ENCODE results near the gene ZFR2.

DNA sequence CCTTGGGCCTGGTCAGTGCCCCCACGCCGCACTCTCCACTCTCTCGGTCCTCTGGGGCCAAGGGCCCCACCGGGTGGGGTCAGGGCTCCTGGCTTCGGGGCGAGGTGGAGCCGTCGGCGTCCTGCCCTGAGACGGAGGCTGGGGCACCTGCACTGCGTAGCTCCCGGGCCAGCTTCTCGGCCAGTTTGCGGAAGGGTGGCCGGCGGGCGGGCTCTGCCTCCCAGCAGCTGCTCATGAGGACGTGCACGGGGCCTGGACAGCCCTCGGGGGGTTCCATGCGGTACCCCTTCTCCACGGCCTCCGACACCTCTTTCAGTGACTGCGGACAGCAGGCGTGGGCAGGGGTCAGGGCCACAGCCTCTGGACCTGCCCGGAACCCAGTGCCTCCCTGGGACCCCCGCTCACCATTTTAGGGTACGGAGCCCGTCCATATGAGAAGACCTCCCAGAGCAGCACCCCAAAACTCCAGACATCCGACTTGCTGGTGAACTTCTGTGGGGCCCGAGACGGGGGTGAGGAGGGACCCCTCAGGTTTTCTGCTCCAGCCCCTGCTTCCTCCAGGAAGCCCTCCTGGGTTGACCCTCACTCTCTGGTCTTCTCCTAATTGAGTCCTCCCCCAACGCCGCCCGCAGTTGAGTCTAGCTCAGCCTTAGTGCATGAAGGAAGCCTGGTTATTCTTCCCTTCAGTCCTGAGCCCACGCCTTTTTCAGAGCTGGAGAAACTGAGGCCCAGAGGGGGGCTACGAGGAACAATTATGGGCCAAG, 90.6 kb downstream of the ZFR2 start:
- no peak for TF ChIP-seq CTCF (IDR thresholded peaks at IDR 0.05; ENCODE audit: low read depth, low read length, poor library complexity, severe bottlenecking)
- no peak for TF ChIP-seq EZH2phosphoT487 (IDR thresholded peaks at IDR 0.05; ENCODE audit: borderline replicate concordance, low read length)
